ENCODE results near the gene COG2. TPM values are rescaled to one million over a fixed set of nuclear protein-coding genes. Genes with fewer than 3 reads are reported as not detected.

The COG2 gene
- total and polyA plus RNA-seq, 2 of the 8 experiments (the other 6 are each of a cell fraction or from before 2014, with no cell fraction given), result 10.3 to 36.7 TPM

DNA sequence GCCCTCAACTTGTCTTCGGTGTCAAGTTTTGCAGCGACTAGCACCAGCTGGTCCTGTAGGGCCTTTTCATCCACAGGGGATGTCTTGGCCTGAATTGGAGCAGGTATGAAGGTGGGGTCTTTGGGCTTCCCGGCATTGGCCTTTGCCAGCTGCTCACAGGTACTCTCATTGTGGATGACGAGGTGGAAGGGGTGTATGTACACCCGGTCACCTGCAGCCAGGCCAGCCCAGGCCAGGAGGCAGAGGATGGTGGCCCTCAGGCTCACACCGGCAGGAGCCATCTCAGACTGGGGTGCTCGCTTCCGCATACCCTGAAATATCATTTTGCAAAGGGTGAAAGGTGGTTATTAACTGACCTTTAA lies 68.2 kb downstream of the COG2 start:
- no peaks in the 10 kb centered on the region for H3K79me2 ChIP-seq (ENCODE audit: control insufficient read depth in 1 of 2, insufficient read depth in 2 of 2, low read length in 2 of 2)
- 94% methylated on average over 8 of the region's 8 CpGs; no CpG with 5 or more reads in 1 of the 2 experiments for WGBS, 2 experiments (ENCODE audit: extremely low coverage in 1 of 2, insufficient coverage in 1 of 2, insufficient read length in 1 of 2, insufficient replicate concordance in 2 of 2, low coverage in 1 of 2, low lambda C conversion rate in 2 of 2, missing lambda C conversion rate in 1 of 2)
- H3K4me3 ChIP-seq (ENCODE audit: extremely low read depth in 1 of 4, insufficient read depth in 2 of 4, low read depth in 3 of 4, low read length in 4 of 4), result no peak overlapping the region
- no peak overlapping the region for H3K9ac ChIP-seq (replicated peaks in 1 of 4; ENCODE audit: extremely low read depth in 1 of 4, low read depth in 3 of 4, low read length in 3 of 4)
- peak overlapping the region; percentile 15; the same call in 1 of the 2 replicates for H4K8ac ChIP-seq (ENCODE audit: extremely low read depth, insufficient read depth, low read length)
- H4K5ac ChIP-seq (ENCODE audit: insufficient read length, low read depth, low read length), result no peak overlapping the region
- H3K36me3 ChIP-seq (ENCODE audit: control insufficient read depth in 2 of 4, insufficient read depth in 4 of 4, low read length in 3 of 4), result no peaks in the 10 kb centered on the region
- H2BK20ac ChIP-seq (ENCODE audit: low read length), result no peak overlapping the region
- H4K20me1 ChIP-seq (replicated peaks in 1 of 2; ENCODE audit: control insufficient read depth in 1 of 2, insufficient read depth in 2 of 2, low read length in 2 of 2), result no peaks in the 10 kb centered on the region
- H3K18ac ChIP-seq (ENCODE audit: extremely low read depth, low read length), result no peak overlapping the region
- ChIA-PET POLR2A (ENCODE audit: partially characterized antibody) (no interaction called here), CTCF (ENCODE audit: partially characterized antibody) (interaction anchor here (1.0 to 5.7 kb wide), 3 partner anchors 13 to 88 kb away, joined by 3 to 26 read pairs (median 10); no protein-coding TSS in a partner anchor)
- no peaks in the 10 kb centered on the region; a peak in 1 of 7 replicates for H3K27me3 ChIP-seq (replicated peaks in 1 of 4; ENCODE audit: control insufficient read depth in 3 of 4, extremely low read depth in 1 of 4, insufficient read depth in 3 of 4, low read length in 3 of 4)
- H3K4me1 ChIP-seq (replicated peaks in 1 of 4; ENCODE audit: control insufficient read depth in 3 of 4, insufficient read depth in 4 of 4, low read length in 3 of 4), result peaks cover 0 to 10% (median 4%) of the 10 kb centered on the region in 4 experiments; a peak in 4 of 7 replicates
- no peaks in the 10 kb centered on the region for H3K9me3 ChIP-seq (ENCODE audit: insufficient read depth in 2 of 2, low read depth in 1 of 2, low read length in 1 of 2)
- no peak overlapping the region for H3K4ac ChIP-seq (replicated peaks; ENCODE audit: insufficient read length, low read depth, low read length)
- H3K14ac ChIP-seq (ENCODE audit: insufficient read length), result no peak overlapping the region
- H3K23ac ChIP-seq (ENCODE audit: insufficient read length), result no peak overlapping the region
- H2BK15ac ChIP-seq (ENCODE audit: low read length), result no peak overlapping the region
- H3K56ac ChIP-seq (replicated peaks; ENCODE audit: insufficient read length, low read depth, low read length), result no peak overlapping the region
- no peaks in the 10 kb centered on the region for H3K23me2 ChIP-seq (ENCODE audit: low read depth, low read length)
- FAIRE-seq (no peak), DNase-seq (ENCODE audit: low read depth in 1 of 2, low spot score in 2 of 2) (no peak)
- no peak overlapping the region for H4K91ac ChIP-seq (replicated peaks; ENCODE audit: insufficient read length, low read length)
- TF ChIP-seq, protein P1, sequence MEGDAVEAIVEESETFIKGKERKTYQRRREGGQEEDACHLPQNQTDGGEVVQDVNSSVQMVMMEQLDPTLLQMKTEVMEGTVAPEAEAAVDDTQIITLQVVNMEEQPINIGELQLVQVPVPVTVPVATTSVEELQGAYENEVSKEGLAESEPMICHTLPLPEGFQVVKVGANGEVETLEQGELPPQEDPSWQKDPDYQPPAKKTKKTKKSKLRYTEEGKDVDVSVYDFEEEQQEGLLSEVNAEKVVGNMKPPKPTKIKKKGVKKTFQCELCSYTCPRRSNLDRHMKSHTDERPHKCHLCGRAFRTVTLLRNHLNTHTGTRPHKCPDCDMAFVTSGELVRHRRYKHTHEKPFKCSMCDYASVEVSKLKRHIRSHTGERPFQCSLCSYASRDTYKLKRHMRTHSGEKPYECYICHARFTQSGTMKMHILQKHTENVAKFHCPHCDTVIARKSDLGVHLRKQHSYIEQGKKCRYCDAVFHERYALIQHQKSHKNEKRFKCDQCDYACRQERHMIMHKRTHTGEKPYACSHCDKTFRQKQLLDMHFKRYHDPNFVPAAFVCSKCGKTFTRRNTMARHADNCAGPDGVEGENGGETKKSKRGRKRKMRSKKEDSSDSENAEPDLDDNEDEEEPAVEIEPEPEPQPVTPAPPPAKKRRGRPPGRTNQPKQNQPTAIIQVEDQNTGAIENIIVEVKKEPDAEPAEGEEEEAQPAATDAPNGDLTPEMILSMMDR (IDR thresholded peaks at IDR 0.05; ENCODE audit: control extremely low read depth in 1 of 3, insufficient read depth in 1 of 3, low read depth in 1 of 3, low read length in 3 of 3), result no peak
- TF ChIP-seq TCF12 (IDR thresholded peaks at IDR 0.05; ENCODE audit: low read depth, low read length) (no peak), SP4 (IDR thresholded peaks at IDR 0.05; ENCODE audit: low read length) (no peak), TBP (IDR thresholded peaks at IDR 0.05; ENCODE audit: low read depth, low read length) (no peak)
- H2BK12ac ChIP-seq (ENCODE audit: low read depth, low read length), result no peak overlapping the region
- H2BK5ac ChIP-seq (ENCODE audit: low read depth, low read length), result no peak overlapping the region
- H3K27ac ChIP-seq (ENCODE audit: low read depth, low read length), result no peak overlapping the region
- no peaks in the 10 kb centered on the region for H3K79me1 ChIP-seq (ENCODE audit: low read depth, low read length)
- H2AFZ ChIP-seq (ENCODE audit: low read length), result no peak overlapping the region
- H3K4me2 ChIP-seq (ENCODE audit: insufficient read depth in 1 of 2, low read depth in 2 of 2, low read length in 2 of 2), result no peak overlapping the region
- H2BK120ac ChIP-seq (replicated peaks; ENCODE audit: low read depth, low read length), result no peak overlapping the region
- H2AK5ac ChIP-seq (ENCODE audit: low read depth, low read length), result no peak overlapping the region

Data from H1 (cell line).